ENCODE data around the gene UBL4B. TPM values are rescaled to one million over a fixed set of nuclear protein-coding genes. Genes with fewer than 3 reads are reported as not detected.

UBL4B gene
- total RNA-seq: not detected
- not detected for polyA plus RNA-seq
- long read RNA-seq, donor 1: 0 reads
- long read RNA-seq, donor 2: 0 reads
- long read RNA-seq, donor 3: 0 reads

- Histone ChIP-seq H3K36me3 (no peaks in the 10 kb centered on the region), H3K4me1 (no peaks in the 10 kb centered on the region), H3K27ac (no peak within 1 kb of the TSS), H3K27me3 (peaks cover 0 to 42% (median 15%) of the 10 kb centered on the region in 7 donors), H3K4me3 (no peak within 1 kb of the TSS), H3K9me3 (no peaks in the 10 kb centered on the region)
- intact Hi-C loops (cut with DNase I): loop anchor here in 1 of 10 donors (5.0 kb wide), 1 partner anchor 60 kb away; no protein-coding TSS in a partner anchor
- no peak for TF ChIP-seq CTCF (IDR thresholded peaks at IDR 0.05)
- DNase-seq (no peak), ATAC-seq (no peak)
- WGBS, 2 donors: 75 to 85% methylated on average over 5 of the region's 5 CpGs
Observed at GRCh38 chr1:110112143-110112542, at the start of gene UBL4B. Gene UBL4B (plus strand): TSS chr1:110112443. CDS start chr1:110112535, 92 bp downstream.

GRCh38 chr1:110062612-110063011 lies 49.6 kb upstream of the UBL4B start:
- ATAC-seq: no peak
- H3K36me3 ChIP-seq: peaks cover 0 to 27% (median 2%) of the 10 kb centered on the region in 9 donors

GRCh38 chr1:110063781-110064180 lies 48.5 kb upstream of the UBL4B start:
- peaks cover 0 to 16% (median 0%) of the 10 kb centered on the region in 9 donors for H3K36me3 ChIP-seq
- no peaks in the 10 kb centered on the region for H3K9me3 ChIP-seq
- TF ChIP-seq CTCF (IDR thresholded peaks at IDR 0.05): no peak
- no peak overlapping the region for H3K4me3 ChIP-seq
- H3K4me1 ChIP-seq: peaks cover 0 to 20% (median 11%) of the 10 kb centered on the region in 9 donors
- H3K27ac ChIP-seq: no peak overlapping the region
- H3K27me3 ChIP-seq: peaks cover 10 to 32% (median 23%) of the 10 kb centered on the region in 7 donors
- DNase-seq: no peak
- WGBS, 2 donors: 71 to 85% methylated on average over 4 of the region's 4 CpGs
- ATAC-seq: no peak
- intact Hi-C loops (cut with DNase I): no loop called here

More at GRCh38 chr1:110062612-110063011, 49.6 kb upstream of the UBL4B start:
- no peak for DNase-seq
- Histone ChIP-seq H3K4me3 (no peak overlapping the region), H3K9me3 (no peaks in the 10 kb centered on the region), H3K27ac (no peak overlapping the region), H3K4me1 (peaks cover 0 to 11% (median 0%) of the 10 kb centered on the region in 9 donors), H3K27me3 (peaks cover 5 to 21% (median 11%) of the 10 kb centered on the region in 7 donors)
- TF ChIP-seq CTCF (IDR thresholded peaks at IDR 0.05): no peak
- 74 to 81% methylated on average over 2 of the region's 2 CpGs for WGBS, 2 donors
- intact Hi-C loops (cut with DNase I): no loop called here

GRCh38 chr1:110064576-110065337 lies 47.5 kb upstream of the UBL4B start:
- no peak for DNase-seq
- 92 to 96% methylated on average over 18 of the region's 18 CpGs for WGBS, 2 donors
- ATAC-seq: no peak
- Histone ChIP-seq H3K27ac (no peak overlapping the region), H3K27me3 (peaks cover 20 to 42% (median 33%) of the 10 kb centered on the region in 7 donors), H3K4me3 (no peak overlapping the region), H3K36me3 (peaks cover 0 to 8% (median 0%) of the 10 kb centered on the region in 9 donors), H3K9me3 (no peaks in the 10 kb centered on the region), H3K4me1 (peaks cover 0 to 30% (median 20%) of the 10 kb centered on the region in 9 donors)
- intact Hi-C loops (cut with DNase I): no loop called here
- TF ChIP-seq CTCF (IDR thresholded peaks at IDR 0.05): no peak

All from heart right ventricle (tissue), 16 donors.